HepG2 (cell line): ENCODE results near the gene HPS3. TPM values are rescaled to one million over a fixed set of nuclear protein-coding genes. Genes with fewer than 3 reads are reported as not detected.

Source experiments
- ATAC-seq: fragments of 200-7000 bp; cut with Tn5 transposase; 3 replicates; pipeline ENCODE4 v1.9.1; 2020; ENCODE audit warnings: mild to moderate bottlenecking, moderate library complexity
- BruUV-seq: library from RNA; stranded (reverse); fragments of 400-500 nt; replicated peaks from 2 replicates; lab custom pipeline; 2021; lab: Mats Ljungman, UMichigan
- CTCF ChIA-PET: fragments of 300-600 bp; formaldehyde crosslinking; extraction: SDS; loops from one replicate; lab custom pipeline; 2021; ENCODE audit warnings: low total read pairs, inconsistent platforms, low intra/inter-chr PET ratio; lab: Yijun Ruan, JAX
- POLR2A ChIA-PET: fragments of 350-600 bp; sonication (Branson Sonifier 250); formaldehyde crosslinking; loops from one replicate; lab custom pipeline; 2020; ENCODE audit warnings: antibody characterized with exemption, inconsistent platforms; lab: Yijun Ruan, JAX
- DNase-seq: peaks from one replicate; pipeline ENCODE4 v3.0.0-alpha.2; 2015; ENCODE audit warnings: low spot score
- FAIRE-seq: peaks from 3 replicates; lab custom pipeline; 2011; peaks lifted over from hg19 to GRCh38; lab: Jason Lieb, UNC
- H2AFZ ChIP-seq: one replicate; pipeline ENCODE4 v1.6.1; 2011; ENCODE audit warnings: low read length, inconsistent platforms
- H3K27ac ChIP-seq: fragments of 300-600 bp; 3 replicates; pipeline ENCODE4 v1.8.0; 2011; ENCODE audit warnings: mixed run types, mild to moderate bottlenecking, mixed read lengths, low read length, inconsistent platforms; ENCODE audit not compliant: insufficient read depth; ENCODE audit errors: extremely low read length
- H3K27me3 ChIP-seq, 2 experiments: fragments of 200-600 bp in 1 of 2; 2 replicates in 1 of 2; 3 replicates in 1 of 2; pipeline versions ENCODE4 v1.6.0 to v1.8.0; 2011; ENCODE audit warnings: low read length in 2 of 2, mild to moderate bottlenecking in 2 of 2, moderate library complexity in 2 of 2, inconsistent platforms in 1 of 2; ENCODE audit not compliant: insufficient read depth in 2 of 2, control insufficient read depth in 1 of 2
- H3K36me3 ChIP-seq, 2 experiments: fragments of 200-600 bp in 1 of 2; replicated peaks in 1 of 2; 2 replicates in 1 of 2; 3 replicates in 1 of 2; pipeline versions ENCODE4 v1.5.1 to v1.8.0; 2011; ENCODE audit warnings: low read length in 2 of 2, inconsistent platforms in 1 of 2; ENCODE audit not compliant: insufficient read depth in 2 of 2, control insufficient read depth in 1 of 2
- H3K4me1 ChIP-seq: 2 replicates; pipeline ENCODE4 v1.5.1; 2012; ENCODE audit warnings: low read length, inconsistent platforms; ENCODE audit not compliant: insufficient read depth
- H3K4me2 ChIP-seq: 2 replicates; pipeline ENCODE4 v1.6.0; 2011; ENCODE audit warnings: low read depth, low read length, inconsistent platforms
- H3K4me3 ChIP-seq, 3 experiments: fragments of 200-600 bp in 1 of 3; sonication (generic), shearing (Covaris generic) in 1 of 3; replicated peaks in 1 of 3; 2 replicates each; pipeline ENCODE4 v1.5.1; 2011 to 2016; ENCODE audit warnings: low read length in 3 of 3, inconsistent platforms in 2 of 3, low read depth in 2 of 3, mild to moderate bottlenecking in 2 of 3, control low read depth in 1 of 3, mixed read lengths in 1 of 3; ENCODE audit not compliant: insufficient read depth in 1 of 3
- H3K79me2 ChIP-seq: one replicate; pipeline ENCODE4 v1.6.1; 2011; ENCODE audit warnings: low read length, inconsistent platforms; ENCODE audit not compliant: insufficient read depth
- H3K9ac ChIP-seq: 2 replicates; pipeline ENCODE4 v1.6.0; 2011; ENCODE audit warnings: mild to moderate bottlenecking, low read depth, low read length, inconsistent platforms; ENCODE audit not compliant: insufficient read depth
- H3K9me3 ChIP-seq: 2 replicates; pipeline ENCODE4 v1.5.1; 2012; ENCODE audit warnings: mild to moderate bottlenecking, low read length
- H4K20me1 ChIP-seq: 2 replicates; pipeline ENCODE4 v1.6.0; 2011; ENCODE audit warnings: inconsistent platforms, mild to moderate bottlenecking, low read length, moderate library complexity; ENCODE audit not compliant: insufficient read depth
- BATF2 ChIP-seq: sonication (generic); formaldehyde crosslinking; IDR thresholded peaks from 2 replicates; pipeline ENCODE4 v1.8.0; 2022; ENCODE audit warnings: mild to moderate bottlenecking, missing genetic modification reagents, moderate library complexity
- EP300 ChIP-seq, 3 experiments: sonication (generic) in 1 of 3; formaldehyde crosslinking in 1 of 3; IDR thresholded peaks; 2 replicates each; pipeline versions ENCODE4 v1.5.1 to v1.6.1; 2011 to 2020; ENCODE audit warnings: low read depth in 2 of 3, low read length in 2 of 3, borderline replicate concordance in 1 of 3, improper control_type of control experiment in 1 of 3, mild to moderate bottlenecking in 1 of 3, missing genetic modification reagents in 1 of 3, moderate library complexity in 1 of 3
- FOXP4 ChIP-seq: sonication (generic); formaldehyde crosslinking; IDR thresholded peaks from 2 replicates; pipeline ENCODE4 v1.4.0; 2020; ENCODE audit warnings: missing genetic modification reagents
- MED1 ChIP-seq: sonication (generic); formaldehyde crosslinking; IDR thresholded peaks from 2 replicates; pipeline ENCODE4 v1.4.0; 2020; ENCODE audit warnings: missing genetic modification reagents
- MED13 ChIP-seq: sonication (generic); formaldehyde crosslinking; IDR thresholded peaks from 2 replicates; pipeline ENCODE4 v1.5.0; 2020; ENCODE audit warnings: missing genetic modification reagents
- MTA3 ChIP-seq: sonication (generic); formaldehyde crosslinking; IDR thresholded peaks from 2 replicates; pipeline ENCODE4 v1.4.0; 2020; ENCODE audit warnings: missing genetic modification reagents
- NBN ChIP-seq: fragments of 450-650 bp; conservative IDR thresholded peaks from 2 replicates; pipeline ENCODE4 v1.6.1; 2017
- NFYC ChIP-seq: IDR thresholded peaks from 2 replicates; pipeline ENCODE4 v1.6.1; 2016; ENCODE audit warnings: missing genetic modification reagents, missing compliant biosample characterization
- NR2F6 ChIP-seq, 2 experiments: IDR thresholded peaks; 2 replicates each; pipeline ENCODE4 v1.6.1; 2016; ENCODE audit warnings: antibody characterized with exemption in 1 of 2, mild to moderate bottlenecking in 1 of 2
- SALL1 ChIP-seq: sonication (generic); formaldehyde crosslinking; IDR thresholded peaks from 2 replicates; pipeline ENCODE4 v1.8.0; 2022; ENCODE audit warnings: mild to moderate bottlenecking, missing genetic modification reagents
- ZNF12 ChIP-seq: sonication (generic); formaldehyde crosslinking; IDR thresholded peaks from 2 replicates; pipeline ENCODE4 v1.5.0; 2020; ENCODE audit warnings: missing genetic modification reagents
- ZNF17 ChIP-seq: sonication (generic); formaldehyde crosslinking; IDR thresholded peaks from 2 replicates; pipeline ENCODE4 v1.5.0; 2020; ENCODE audit warnings: mild to moderate bottlenecking, missing genetic modification reagents
- ZNF20 ChIP-seq: sonication (generic); formaldehyde crosslinking; IDR thresholded peaks from 2 replicates; pipeline ENCODE4 v1.4.0; 2020; ENCODE audit warnings: mild to moderate bottlenecking, moderate library complexity, missing genetic modification reagents
- ZNF234 ChIP-seq: sonication (generic); formaldehyde crosslinking; conservative IDR thresholded peaks from 2 replicates; pipeline ENCODE4 v1.5.1; 2020; ENCODE audit warnings: mild to moderate bottlenecking, missing genetic modification reagents
- ZNF691 ChIP-seq: sonication (generic); formaldehyde crosslinking; IDR thresholded peaks from 2 replicates; pipeline ENCODE4 v1.4.0; 2020; ENCODE audit warnings: missing genetic modification reagents, low read depth, mild to moderate bottlenecking, borderline replicate concordance
- ZNF775 ChIP-seq: sonication (generic); formaldehyde crosslinking; IDR thresholded peaks from 2 replicates; pipeline ENCODE4 v1.4.0; 2020; ENCODE audit warnings: missing genetic modification reagents, mild to moderate bottlenecking, moderate library complexity, borderline replicate concordance
- WGBS: methylation state at CpG from one replicate; pipeline ENCODE4 v1.1.6; 2017; ENCODE audit warnings: low lambda C conversion rate; 5-methylcytosine and 5-hydroxymethylcytosine counted together
- in situ Hi-C: cut with HindIII; loops from 2 replicates; pipeline ENCODE4 v1.10.0; 2017; ENCODE audit warnings: low pct_unique_long_range_greater_than_20kb; ENCODE audit not compliant: extremely low pct_ligation_motif_present
- intact Hi-C: fragments of 100-400 bp; cut with micrococcal nuclease; formaldehyde crosslinking; loops from one replicate; pipeline ENCODE4 v1.10.0; 2022; ENCODE audit not compliant: unreplicated experiment
- polyA plus RNA-seq, 8 experiments: library from polyadenylated mRNA; depleted of rRNA in 3 of 8; stranded (reverse) in 7 of 8; unstranded in 1 of 8; fragments of >200 nt; fragmentation: Illumina TruSeq in 4 of 8; extraction: Trizol in 4 of 8; gene quantifications; 2 replicates each; pipeline versions ENCODE4 v1.2.1 to v1.2.3, GENCODE V29; 2011 to 2016; ENCODE audit warnings: low read depth in 4 of 8, missing spikeins in 1 of 8, mixed read lengths in 1 of 8; ENCODE audit not compliant: insufficient read depth in 1 of 8
- total RNA-seq, 5 experiments: library from RNA; depleted of rRNA; stranded (reverse); fragments of >200 nt; fragmentation: Illumina TruSeq; extraction: Trizol; gene quantifications; 2 replicates each; pipeline ENCODE4 v1.2.3, GENCODE V29; 2016; ENCODE audit warnings: low read depth in 1 of 5
- TF ChIP-seq, protein P1 (sequence below): sonication (generic); formaldehyde crosslinking; conservative IDR thresholded peaks from 2 replicates; pipeline ENCODE4 v1.4.0; 2020; ENCODE audit warnings: missing genetic modification reagents
- TF ChIP-seq, protein P2 (sequence below): sonication (generic); formaldehyde crosslinking; conservative IDR thresholded peaks from 2 replicates; pipeline ENCODE4 v1.4.0; 2020; ENCODE audit warnings: missing genetic modification reagents

The HPS3 gene
- total and polyA plus RNA-seq, 2 of the 13 experiments (the other 11 are each of a cell fraction or from before 2014, with no cell fraction given): 9.5 to 18.9 TPM

- CTCF ChIA-PET: no interaction called here
- Histone ChIP-seq H3K9me3 (no peaks in the 10 kb centered on the region), H3K4me2 (peak overlapping the region; percentile 83), H3K9ac (peak overlapping the region; percentile 71), H2AFZ (no peak overlapping the region), H3K27ac (peak overlapping the region; percentile 99), H3K27me3 (no peaks in the 10 kb centered on the region; a peak in 1 of 5 replicates), H3K4me3 (peak overlapping the region; percentile 52 to 78 (median 70)), H3K79me2 (peaks cover 98% of the 10 kb centered on the region), H3K36me3 (peaks cover 5 to 16% of the 10 kb centered on the region in 2 experiments), H3K4me1 (peaks cover 65% of the 10 kb centered on the region), H4K20me1 (0 out of 2 replicates have a peak, but pooled peaks cover 5% of the 10 kb centered on the region)
- ATAC-seq (peak; percentile 34), DNase-seq (peak; percentile 37), FAIRE-seq (peak; percentile 8)
- in situ Hi-C loops: no loop called here
- BruUV-seq: no TSS peak
- 62% methylated on average over 4 of the region's 4 CpGs for WGBS
- POLR2A ChIA-PET: interaction anchor here (0.8 to 4.1 kb wide), 3 partner anchors 8 to 163 kb away, joined by 3 to 30 read pairs (median 5); no protein-coding TSS in a partner anchor
- intact Hi-C loops: no loop called here
- TF ChIP-seq, protein P1, sequence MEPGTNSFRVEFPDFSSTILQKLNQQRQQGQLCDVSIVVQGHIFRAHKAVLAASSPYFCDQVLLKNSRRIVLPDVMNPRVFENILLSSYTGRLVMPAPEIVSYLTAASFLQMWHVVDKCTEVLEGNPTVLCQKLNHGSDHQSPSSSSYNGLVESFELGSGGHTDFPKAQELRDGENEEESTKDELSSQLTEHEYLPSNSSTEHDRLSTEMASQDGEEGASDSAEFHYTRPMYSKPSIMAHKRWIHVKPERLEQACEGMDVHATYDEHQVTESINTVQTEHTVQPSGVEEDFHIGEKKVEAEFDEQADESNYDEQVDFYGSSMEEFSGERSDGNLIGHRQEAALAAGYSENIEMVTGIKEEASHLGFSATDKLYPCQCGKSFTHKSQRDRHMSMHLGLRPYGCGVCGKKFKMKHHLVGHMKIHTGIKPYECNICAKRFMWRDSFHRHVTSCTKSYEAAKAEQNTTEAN (CRISPR knock-in tag): 0 out of 2 replicates have a peak, but pooled peaks have one; percentile 1
- TF ChIP-seq SALL1 (CRISPR knock-in tag) (peak; percentile 25; the same call in 1 of the 2 replicates), ZNF234 (CRISPR knock-in tag) (no peak), ZNF691 (no peak), EP300 (IDR thresholded peaks at IDR 0.05; ENCODE audit: low read depth in 2 of 2, low read length in 2 of 2) (peak in 1 of 2 experiments; percentile 37; a peak in 1 of 4 replicates), EP300 (CRISPR knock-in tag; IDR thresholded peaks at IDR 0.05; ENCODE audit: borderline replicate concordance) (no peak), ZNF20 (CRISPR knock-in tag) (0 out of 2 replicates have a peak, but pooled peaks have one; percentile 53), BATF2 (CRISPR knock-in tag) (no peak), ZNF775 (CRISPR knock-in tag) (no peak), MTA3 (CRISPR knock-in tag) (no peak), NBN (no peak), NFYC (CRISPR knock-in tag) (no peak), MED13 (CRISPR knock-in tag) (no peak), FOXP4 (CRISPR knock-in tag) (0 out of 2 replicates have a peak, but pooled peaks have one; percentile 17), MED1 (CRISPR knock-in tag) (0 out of 2 replicates have a peak, but pooled peaks have one; percentile 25), ZNF12 (CRISPR knock-in tag) (no peak), NR2F6 (IDR thresholded peaks at IDR 0.05) (peak; percentile 52), NR2F6 (CRISPR knock-in tag; IDR thresholded peaks at IDR 0.05) (no peak), ZNF17 (CRISPR knock-in tag) (no peak)
- TF ChIP-seq, protein P2, sequence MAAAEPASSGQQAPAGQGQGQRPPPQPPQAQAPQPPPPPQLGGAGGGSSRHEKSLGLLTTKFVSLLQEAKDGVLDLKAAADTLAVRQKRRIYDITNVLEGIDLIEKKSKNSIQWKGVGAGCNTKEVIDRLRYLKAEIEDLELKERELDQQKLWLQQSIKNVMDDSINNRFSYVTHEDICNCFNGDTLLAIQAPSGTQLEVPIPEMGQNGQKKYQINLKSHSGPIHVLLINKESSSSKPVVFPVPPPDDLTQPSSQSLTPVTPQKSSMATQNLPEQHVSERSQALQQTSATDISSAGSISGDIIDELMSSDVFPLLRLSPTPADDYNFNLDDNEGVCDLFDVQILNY (CRISPR knock-in tag): no peak
These were observed 86.9 kb downstream of the HPS3 start for GRCh38 chr3:149216193-149216869.
